ENCODE measurements around the gene PKP4. TPM values are rescaled to one million over a fixed set of nuclear protein-coding genes. Genes with fewer than 3 reads are reported as not detected.

PKP4 gene
- total and polyA plus RNA-seq, 2 experiments from 2014 or later, result 7.6 to 32.2 TPM

GRCh38 chr2:158716921-158717320 is 260.2 kb downstream of the PKP4 start:
- H3K27ac ChIP-seq, result no peak overlapping the region
- no peaks in the 10 kb centered on the region for H3F3A ChIP-seq (ENCODE audit: insufficient read depth)
- H3K36me3 ChIP-seq (ENCODE audit: low read depth), result no peaks in the 10 kb centered on the region
- no peaks in the 10 kb centered on the region for H3K9me3 ChIP-seq (ENCODE audit: low read depth)
- no peak for TF ChIP-seq EZH2 (IDR thresholded peaks at IDR 0.05; ENCODE audit: insufficient read depth, poor library complexity, severe bottlenecking)
- no peak for TF ChIP-seq EZH2phosphoT487 (IDR thresholded peaks at IDR 0.05; ENCODE audit: insufficient read depth, low read depth)
- H3K9me2 ChIP-seq (ENCODE audit: insufficient read depth), result no peaks in the 10 kb centered on the region
- H2AFZ ChIP-seq, result no peak overlapping the region
- H3K4me2 ChIP-seq (ENCODE audit: unreplicated experiment), result no peak overlapping the region
- H3K79me2 ChIP-seq (ENCODE audit: insufficient read depth), result no peaks in the 10 kb centered on the region
- H3K27me3 ChIP-seq (replicated peaks; ENCODE audit: insufficient read depth), result no peaks in the 10 kb centered on the region
- H4K20me1 ChIP-seq (ENCODE audit: insufficient read depth), result no peaks in the 10 kb centered on the region
- in situ Hi-C loops (cut with MboI), result no loop called here
- H3K9ac ChIP-seq, result no peak overlapping the region
- DNase-seq, result no peak
- no peaks in the 10 kb centered on the region for H3K4me1 ChIP-seq (ENCODE audit: insufficient read depth)
- 82 to 86% methylated on average over 10 of the region's 10 CpGs for WGBS, 2 experiments (ENCODE audit: low coverage in 1 of 2, low lambda C conversion rate in 2 of 2, missing lambda C conversion rate in 2 of 2)
- H3K4me3 ChIP-seq, result no peak overlapping the region

GRCh38 chr2:158717366-158718195 is 260.8 kb downstream of the PKP4 start:
- Histone ChIP-seq H3K9me3 (ENCODE audit: low read depth) (no peaks in the 10 kb centered on the region), H3K9me2 (ENCODE audit: insufficient read depth) (no peaks in the 10 kb centered on the region), H3K36me3 (ENCODE audit: low read depth) (no peaks in the 10 kb centered on the region), H4K20me1 (ENCODE audit: insufficient read depth) (no peaks in the 10 kb centered on the region), H2AFZ (no peak overlapping the region), H3K9ac (no peak overlapping the region), H3K79me2 (ENCODE audit: insufficient read depth) (no peaks in the 10 kb centered on the region), H3K27ac (no peak overlapping the region), H3K4me1 (ENCODE audit: insufficient read depth) (no peaks in the 10 kb centered on the region), H3K4me2 (ENCODE audit: unreplicated experiment) (no peak overlapping the region), H3K4me3 (no peak overlapping the region), H3F3A (ENCODE audit: insufficient read depth) (no peaks in the 10 kb centered on the region), H3K27me3 (replicated peaks; ENCODE audit: insufficient read depth) (no peaks in the 10 kb centered on the region)
- in situ Hi-C loops (cut with MboI), result no loop called here
- no peak for DNase-seq
- WGBS, 2 experiments (ENCODE audit: low coverage in 1 of 2, low lambda C conversion rate in 2 of 2, missing lambda C conversion rate in 2 of 2), result 85 to 89% methylated on average over 14 of the region's 14 CpGs
- no peak for TF ChIP-seq EZH2phosphoT487 (IDR thresholded peaks at IDR 0.05; ENCODE audit: insufficient read depth, low read depth)
- no peak for TF ChIP-seq EZH2 (IDR thresholded peaks at IDR 0.05; ENCODE audit: insufficient read depth, poor library complexity, severe bottlenecking)

- H3K4me1 ChIP-seq (ENCODE audit: insufficient read depth), result no peaks in the 10 kb centered on the region
- H4K20me1 ChIP-seq (ENCODE audit: insufficient read depth), result no peaks in the 10 kb centered on the region
- TF ChIP-seq EZH2 (IDR thresholded peaks at IDR 0.05; ENCODE audit: insufficient read depth, poor library complexity, severe bottlenecking) (no peak), EZH2phosphoT487 (IDR thresholded peaks at IDR 0.05; ENCODE audit: insufficient read depth, low read depth) (no peak)
- in situ Hi-C loops (cut with MboI), result no loop called here
- no peaks in the 10 kb centered on the region for H3F3A ChIP-seq (ENCODE audit: insufficient read depth)
- no peaks in the 10 kb centered on the region for H3K79me2 ChIP-seq (ENCODE audit: insufficient read depth)
- no peak for DNase-seq
- no peaks in the 10 kb centered on the region for H3K27me3 ChIP-seq (replicated peaks; ENCODE audit: insufficient read depth)
- H3K36me3 ChIP-seq (ENCODE audit: low read depth), result no peaks in the 10 kb centered on the region
- H3K4me2 ChIP-seq (ENCODE audit: unreplicated experiment), result no peak overlapping the region
- no peak overlapping the region for H3K9ac ChIP-seq
- H3K4me3 ChIP-seq, result no peak overlapping the region
- no peak overlapping the region for H2AFZ ChIP-seq
- H3K9me2 ChIP-seq (ENCODE audit: insufficient read depth), result no peaks in the 10 kb centered on the region
- no peaks in the 10 kb centered on the region for H3K9me3 ChIP-seq (ENCODE audit: low read depth)
- H3K27ac ChIP-seq, result no peak overlapping the region
Observed at GRCh38 chr2:158718196-158718585, 261.4 kb downstream of the PKP4 start.

- in situ Hi-C loops (cut with MboI), result no loop called here
- WGBS, 2 experiments (ENCODE audit: low coverage in 1 of 2, low lambda C conversion rate in 2 of 2, missing lambda C conversion rate in 2 of 2), result 65 to 76% methylated on average over 5 of the region's 5 CpGs
- no peak for DNase-seq
Observed at GRCh38 chr2:158718851-158719250, 262.1 kb downstream of the PKP4 start.

More at GRCh38 chr2:158718851-158719250, 262.1 kb downstream of the PKP4 start:
- Histone ChIP-seq H3K9ac (no peak overlapping the region), H3K4me2 (ENCODE audit: unreplicated experiment) (no peak overlapping the region), H3F3A (ENCODE audit: insufficient read depth) (no peaks in the 10 kb centered on the region), H3K27me3 (replicated peaks; ENCODE audit: insufficient read depth) (no peaks in the 10 kb centered on the region), H3K36me3 (ENCODE audit: low read depth) (no peaks in the 10 kb centered on the region), H3K9me2 (ENCODE audit: insufficient read depth) (no peaks in the 10 kb centered on the region), H2AFZ (no peak overlapping the region), H3K27ac (no peak overlapping the region), H4K20me1 (ENCODE audit: insufficient read depth) (no peaks in the 10 kb centered on the region), H3K9me3 (ENCODE audit: low read depth) (no peaks in the 10 kb centered on the region), H3K4me1 (ENCODE audit: insufficient read depth) (no peaks in the 10 kb centered on the region), H3K4me3 (no peak overlapping the region), H3K79me2 (ENCODE audit: insufficient read depth) (no peaks in the 10 kb centered on the region)
- TF ChIP-seq EZH2phosphoT487 (IDR thresholded peaks at IDR 0.05; ENCODE audit: insufficient read depth, low read depth) (no peak), EZH2 (IDR thresholded peaks at IDR 0.05; ENCODE audit: insufficient read depth, poor library complexity, severe bottlenecking) (no peak)

Measured in GM23248 (cell line).